ENCODE results near the gene FXYD4. TPM values are rescaled to one million over a fixed set of nuclear protein-coding genes. Genes with fewer than 3 reads are reported as not detected.

The FXYD4 gene
- total RNA-seq, 1 donor from 2014 or later, result not detected

DNA sequence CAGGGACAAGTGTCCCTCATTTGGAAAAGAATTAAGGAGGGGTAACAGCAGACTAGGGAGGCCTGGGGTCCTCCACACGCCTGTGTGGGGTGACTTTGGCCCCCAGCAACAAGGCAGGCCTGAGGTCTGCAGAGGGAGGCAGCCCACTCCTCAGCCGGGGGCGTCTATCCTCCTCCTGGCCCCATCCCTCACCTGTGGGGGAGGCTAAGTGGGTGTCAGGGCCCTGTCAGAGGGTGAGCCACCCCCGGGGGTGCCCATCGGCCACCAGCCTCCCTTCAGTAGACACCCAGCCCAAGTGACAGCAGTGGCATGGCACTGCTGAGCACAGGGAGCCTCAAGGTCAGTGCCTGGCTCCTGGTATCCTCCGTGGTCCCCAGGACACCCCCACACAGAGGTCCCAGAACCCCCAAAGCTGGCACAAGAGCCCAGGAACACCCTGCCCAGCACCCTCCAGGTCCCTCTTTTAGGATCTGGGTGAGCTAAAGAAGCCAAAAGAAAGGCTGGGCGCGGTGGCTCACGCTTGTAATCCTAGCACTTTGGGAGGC lies 693 bp upstream of the FXYD4 start:
- DNase-seq (ENCODE audit: missing footprints) (no peak), ATAC-seq (no peak)
- intact Hi-C loops (cut with DNase I), result no loop called here

DNA sequence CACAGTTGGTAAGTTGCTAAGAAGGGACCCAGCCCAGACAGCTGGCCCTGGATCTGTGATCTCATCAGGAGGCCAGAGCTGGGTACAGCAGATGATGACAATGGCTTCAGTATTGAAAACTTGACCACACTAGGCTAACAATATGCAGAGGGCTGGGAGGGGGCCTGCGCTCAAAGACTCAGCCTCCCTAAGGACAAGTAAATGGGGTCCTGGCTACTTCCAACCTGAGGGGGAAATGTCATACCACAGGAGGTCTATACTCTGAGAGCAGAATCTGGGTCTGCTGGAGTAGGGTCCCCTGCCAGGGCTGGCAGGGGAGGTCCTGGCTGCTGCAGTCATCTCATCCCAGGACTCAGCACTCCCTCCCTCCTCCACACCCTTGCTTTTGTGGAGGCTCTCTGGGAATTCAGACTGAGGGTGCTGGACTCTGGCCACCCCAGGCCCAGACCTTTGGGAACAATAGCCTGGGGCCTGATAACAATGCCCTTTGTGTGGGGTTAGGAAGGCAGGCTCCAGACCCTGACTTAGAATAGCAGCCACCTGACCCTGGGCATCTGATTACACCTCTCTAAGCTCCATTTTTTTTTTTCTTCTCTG lies 1.4 kb downstream of the FXYD4 start:
- ATAC-seq (no peak), DNase-seq (ENCODE audit: missing footprints) (peak; percentile 1)
- intact Hi-C loops (cut with DNase I), result no loop called here

DNA sequence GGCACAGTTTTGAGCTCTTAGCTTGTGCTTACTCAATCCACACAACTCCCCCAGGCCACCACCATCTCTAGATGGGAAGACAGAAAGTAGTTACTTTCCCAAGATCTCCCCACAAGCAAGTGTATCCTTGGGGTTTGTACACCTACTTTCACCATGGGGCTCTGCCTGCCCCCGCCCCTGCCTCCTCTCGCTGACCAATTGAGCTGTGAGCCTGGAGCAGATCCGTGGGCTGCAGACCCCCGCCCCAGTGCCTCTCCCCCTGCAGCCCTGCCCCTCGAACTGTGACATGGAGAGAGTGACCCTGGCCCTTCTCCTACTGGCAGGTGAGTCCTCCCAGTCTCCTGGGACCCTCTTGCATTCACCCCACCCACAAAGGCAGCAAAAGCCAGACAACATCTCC lies 2.0 kb downstream of the FXYD4 start:
- ATAC-seq (no peak), DNase-seq (ENCODE audit: missing footprints) (no peak)
- intact Hi-C loops (cut with DNase I), result no loop called here

DNA sequence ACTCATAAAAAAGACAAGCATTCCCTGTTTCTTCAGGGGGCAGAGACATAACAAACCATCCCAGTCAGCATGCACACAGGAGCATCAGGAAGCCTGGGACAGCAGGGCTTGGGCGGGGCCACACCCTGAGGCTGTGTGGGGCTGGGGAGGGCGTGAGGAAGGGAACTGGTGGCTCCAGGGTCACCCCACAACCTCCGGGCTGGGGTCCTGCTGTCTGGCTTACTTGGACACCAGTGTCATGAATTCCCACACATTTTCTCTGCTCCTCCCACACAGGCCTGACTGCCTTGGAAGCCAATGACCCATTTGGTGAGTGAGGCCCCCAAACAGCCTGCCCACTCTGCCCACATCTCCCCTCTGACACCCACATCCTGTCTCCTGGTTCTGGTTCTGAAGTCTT lies 2.8 kb downstream of the FXYD4 start:
- ATAC-seq, result no peak
- DNase-seq (ENCODE audit: missing footprints), result no peak
- intact Hi-C loops (cut with DNase I), result no loop called here

DNA sequence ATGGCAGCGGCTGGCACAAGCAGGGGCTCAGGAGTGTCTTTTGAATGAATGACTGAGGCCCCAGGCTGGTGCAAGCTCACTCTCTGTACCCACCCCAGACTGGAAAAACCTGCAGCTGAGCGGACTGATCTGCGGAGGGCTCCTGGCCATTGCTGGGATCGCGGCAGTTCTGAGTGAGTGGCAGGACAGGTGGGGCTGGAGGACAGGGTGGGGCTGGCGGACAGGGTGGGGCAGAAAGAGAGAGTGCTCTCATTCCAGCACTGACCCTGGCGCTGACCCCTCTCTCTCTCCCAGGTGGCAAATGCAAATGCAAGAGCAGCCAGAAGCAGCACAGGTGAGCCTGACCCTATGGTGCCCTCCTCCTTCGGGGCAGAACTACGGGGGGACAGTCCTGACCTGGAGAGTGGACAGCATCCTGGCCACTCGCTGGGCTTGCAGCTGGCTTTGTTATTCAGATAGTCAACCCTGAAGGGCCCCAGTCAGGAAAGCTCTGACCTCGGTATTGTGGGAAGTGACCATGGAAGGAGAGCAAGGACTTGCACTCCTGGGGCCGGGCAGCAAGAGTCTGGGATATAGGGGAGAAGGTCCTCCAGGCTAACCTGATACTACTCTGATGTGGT lies 4.1 kb downstream of the FXYD4 start:
- ATAC-seq (no peak), DNase-seq (ENCODE audit: missing footprints) (no peak)
- intact Hi-C loops (cut with DNase I), result no loop called here

DNA sequence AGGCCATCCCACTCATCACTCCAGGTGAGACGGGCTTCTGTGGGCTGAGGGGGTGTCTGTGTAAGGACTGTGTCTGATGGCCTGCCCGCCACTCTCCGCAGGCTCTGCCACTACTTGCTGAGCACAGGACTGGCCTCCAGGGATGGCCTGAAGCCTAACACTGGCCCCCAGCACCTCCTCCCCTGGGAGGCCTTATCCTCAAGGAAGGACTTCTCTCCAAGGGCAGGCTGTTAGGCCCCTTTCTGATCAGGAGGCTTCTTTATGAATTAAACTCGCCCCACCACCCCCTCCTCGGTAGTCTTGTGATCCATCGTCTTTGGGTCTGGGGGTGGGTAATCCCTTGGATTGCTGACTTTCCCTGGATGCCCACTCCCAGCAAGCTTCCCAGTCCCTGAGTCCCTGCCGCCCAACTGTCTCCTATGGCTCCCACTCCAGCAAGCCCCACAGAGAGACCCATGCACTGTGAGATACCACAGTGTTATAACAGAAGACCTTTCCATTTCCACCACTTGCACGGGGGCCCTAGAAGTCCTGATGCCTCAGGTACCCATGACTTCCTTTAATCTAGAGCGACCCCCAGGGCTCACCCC lies 4.7 kb downstream of the FXYD4 start:
- ATAC-seq, result no peak
- intact Hi-C loops (cut with DNase I), result no loop called here

DNA sequence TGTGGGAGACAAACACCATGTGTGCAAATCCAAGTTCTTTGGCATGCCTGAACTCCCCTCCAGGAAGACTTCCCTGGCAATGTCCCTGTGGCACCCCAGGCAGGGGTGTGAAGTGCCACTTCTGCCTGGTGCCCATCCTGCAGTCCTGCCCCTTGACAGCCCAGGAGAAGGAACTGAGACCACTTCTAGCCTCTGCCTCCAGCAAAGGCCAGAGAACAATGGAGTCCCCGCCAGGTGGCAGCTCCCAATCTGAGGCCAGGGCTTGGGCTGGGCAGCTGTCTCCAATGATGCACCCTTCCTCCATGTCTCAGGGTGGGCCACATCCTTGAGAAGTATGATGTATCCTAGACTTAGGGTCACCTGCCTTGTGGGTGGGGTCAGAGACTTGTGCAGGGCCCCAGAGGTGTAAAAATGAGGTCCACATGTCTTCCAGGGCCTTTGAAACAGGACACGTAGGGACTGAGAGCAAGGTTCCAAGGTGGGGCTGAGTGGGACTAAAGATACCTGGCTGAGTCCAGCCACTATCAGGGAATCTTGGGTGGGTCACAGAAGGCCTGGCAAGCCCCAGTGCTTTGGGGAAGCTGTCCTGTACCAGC lies 5.5 kb downstream of the FXYD4 start:
- ATAC-seq, result no peak
- intact Hi-C loops (cut with DNase I), result no loop called here
- DNase-seq (ENCODE audit: missing footprints), result no peak

More for the DNA sequence above, 4.7 kb downstream of the FXYD4 start:
- DNase-seq (ENCODE audit: missing footprints), result no peak

DNA sequence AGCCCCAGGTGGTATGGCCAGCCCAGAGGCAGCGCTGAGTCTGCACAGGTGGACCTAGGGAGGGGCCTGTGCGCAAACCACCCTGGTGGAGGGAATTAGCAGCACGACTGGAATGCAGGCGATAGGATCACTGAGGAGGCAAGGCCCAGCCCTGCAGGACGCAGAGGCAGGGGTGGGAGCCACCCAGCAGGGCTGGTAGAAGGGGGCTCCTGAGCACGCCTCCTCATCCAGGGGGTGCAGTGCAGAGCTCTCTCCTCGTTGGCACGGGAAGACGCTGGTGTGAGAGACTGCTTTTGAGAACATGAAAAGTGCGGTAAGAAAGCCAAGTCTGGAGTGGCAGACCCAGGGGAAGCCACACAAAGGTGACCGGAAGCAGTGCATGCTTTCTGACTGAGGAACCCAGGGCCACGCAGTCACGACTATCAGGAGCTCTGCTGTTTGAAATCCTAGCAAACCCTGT lies 6.0 kb downstream of the FXYD4 start:
- intact Hi-C loops (cut with DNase I), result no loop called here
- no peak for ATAC-seq

DNA sequence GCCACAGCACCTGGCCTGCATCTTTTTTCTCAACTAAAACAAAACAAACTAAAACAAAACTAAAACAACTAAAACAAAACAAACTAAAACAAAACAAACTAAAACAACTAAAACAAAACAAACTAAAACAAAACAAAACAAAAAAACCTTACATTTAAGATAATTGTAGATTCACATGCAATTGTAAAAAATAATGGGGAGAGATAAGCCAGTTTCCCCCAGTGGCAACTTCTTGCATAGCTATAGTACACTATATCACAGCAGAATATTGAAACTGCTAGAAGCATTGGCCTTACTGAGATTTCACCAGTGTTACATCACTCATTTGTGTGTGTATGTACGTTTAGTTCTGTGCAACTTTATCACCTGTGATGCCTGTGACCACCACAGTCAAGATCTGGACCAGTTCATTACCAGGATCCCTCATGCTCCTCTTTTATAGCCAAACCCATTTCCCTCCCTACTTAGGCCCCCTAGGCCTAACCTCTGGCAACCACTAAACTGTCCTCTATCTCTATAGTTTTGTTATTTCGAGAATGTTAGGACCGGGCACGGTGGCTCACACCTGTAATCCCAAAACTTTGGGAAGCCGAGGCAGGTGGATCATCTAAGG lies 9.3 kb downstream of the FXYD4 start:
- intact Hi-C loops (cut with DNase I), result no loop called here
- DNase-seq (ENCODE audit: missing footprints) (no peak), ATAC-seq (no peak)

More for the DNA sequence above, 6.0 kb downstream of the FXYD4 start:
- no peak for DNase-seq (ENCODE audit: missing footprints)

DNA sequence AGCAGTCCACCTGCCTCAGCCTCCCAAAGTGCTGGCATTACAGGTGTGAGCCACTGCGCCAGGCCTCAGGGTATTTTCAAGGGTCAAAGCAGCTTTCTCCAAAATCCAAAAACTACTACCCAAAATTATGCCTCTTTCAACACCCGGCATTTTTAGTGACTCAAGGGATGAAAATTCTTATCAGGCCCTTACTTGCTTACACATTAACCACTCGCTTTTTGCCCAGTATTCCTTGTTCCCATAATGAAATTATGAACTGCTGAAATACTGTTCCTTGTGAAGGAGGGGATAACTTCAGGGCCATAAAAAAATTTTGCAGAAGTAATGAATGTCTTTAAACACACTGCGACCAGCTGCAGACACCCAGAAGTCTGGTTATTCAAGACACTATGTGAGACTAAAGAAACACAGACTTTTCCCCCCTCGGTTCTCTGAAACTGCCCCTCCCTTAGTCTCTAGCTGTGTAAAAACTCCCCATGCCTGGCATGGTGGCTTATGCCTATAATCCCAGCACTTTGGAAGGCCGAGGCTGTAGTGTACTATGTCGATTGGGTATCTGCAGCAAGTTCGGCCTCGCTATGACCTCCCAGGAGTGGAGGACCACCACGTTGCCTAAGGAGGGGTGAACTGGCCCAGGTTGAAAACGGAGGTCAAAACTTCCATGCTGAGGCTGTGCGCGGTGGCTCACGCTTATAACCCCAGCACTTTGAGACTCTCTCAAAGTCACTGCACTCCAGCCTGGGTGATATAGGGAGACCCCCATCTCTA lies 12.0 kb downstream of the FXYD4 start:
- intact Hi-C loops (cut with DNase I), result no loop called here
- DNase-seq (ENCODE audit: missing footprints), result no peak
- no peak for ATAC-seq

DNA sequence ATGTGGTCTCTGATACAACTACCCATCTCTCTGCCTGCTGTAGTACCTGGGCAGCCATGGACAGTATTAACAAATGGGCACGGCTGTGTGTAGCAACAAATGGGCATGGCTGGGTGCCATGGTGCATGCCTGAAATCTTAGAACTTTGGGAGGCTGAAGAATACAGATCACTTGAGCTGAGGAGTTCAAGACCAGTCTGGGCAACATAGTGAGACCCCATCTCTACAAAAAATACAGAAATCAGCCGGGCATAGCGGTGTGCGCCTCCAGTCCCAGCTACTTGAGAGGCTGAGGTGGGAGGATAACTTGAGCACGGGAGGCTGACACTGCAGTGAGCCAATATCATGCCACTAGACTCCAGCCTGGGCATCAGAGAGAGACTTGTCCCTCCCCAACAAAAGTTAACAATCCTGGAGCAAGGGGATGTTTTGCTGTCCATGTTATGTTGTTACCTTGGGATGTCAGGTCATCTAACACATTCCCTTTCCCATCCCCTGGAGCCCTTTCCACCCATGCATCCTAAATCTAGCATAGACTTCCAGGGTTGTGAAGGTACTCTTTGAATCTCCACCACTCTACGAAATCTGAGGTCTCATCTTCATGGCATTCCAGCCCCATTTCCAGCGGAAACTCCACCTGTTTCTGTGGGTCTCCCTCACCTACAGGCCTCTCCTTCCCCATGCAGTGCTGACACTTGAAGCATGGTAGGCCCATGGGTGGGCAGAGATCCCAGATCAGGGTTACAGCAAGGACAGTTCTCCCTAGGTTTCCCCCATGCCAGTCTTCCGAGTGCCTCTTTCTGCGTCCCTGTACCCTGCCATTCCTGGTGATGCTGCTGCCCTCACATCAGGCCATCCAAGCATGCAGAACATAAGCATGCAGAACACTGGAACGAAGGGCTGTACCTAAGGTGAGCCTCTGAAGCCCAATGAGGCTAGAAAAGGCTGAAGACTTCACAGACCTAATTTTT lies 13.1 kb downstream of the FXYD4 start:
- ATAC-seq (peak; percentile 49), DNase-seq (ENCODE audit: missing footprints) (no peak)
- intact Hi-C loops (cut with DNase I), result no loop called here

DNA sequence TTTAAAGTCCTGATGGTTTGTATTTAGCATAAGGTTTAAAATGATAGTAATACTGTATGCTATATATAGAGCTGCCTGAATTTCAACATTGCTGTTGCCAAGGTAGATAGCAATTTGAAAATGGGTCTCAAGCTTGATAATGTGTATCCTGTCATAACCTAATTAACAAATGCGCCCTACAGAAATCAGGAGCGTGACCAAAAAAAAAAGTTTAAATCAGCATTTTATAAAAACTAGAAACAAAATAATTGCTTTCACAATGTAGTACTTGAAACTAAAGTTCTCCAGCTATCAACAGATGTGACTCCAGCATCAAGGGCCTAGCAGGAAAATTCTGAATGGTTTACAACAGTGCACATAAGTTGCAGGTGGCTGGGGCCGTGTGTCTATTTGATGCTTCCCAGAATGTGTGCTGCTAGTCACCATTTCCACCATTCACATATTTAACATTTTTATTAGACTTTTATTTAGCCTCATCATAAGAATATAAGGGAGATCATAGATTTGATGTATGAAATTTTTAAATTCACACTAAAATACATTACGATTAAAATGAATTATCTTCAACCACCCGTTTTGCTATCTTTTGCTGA lies 14.1 kb downstream of the FXYD4 start:
- ATAC-seq, result no peak
- no peak for DNase-seq (ENCODE audit: missing footprints)
- intact Hi-C loops (cut with DNase I), result no loop called here

DNA sequence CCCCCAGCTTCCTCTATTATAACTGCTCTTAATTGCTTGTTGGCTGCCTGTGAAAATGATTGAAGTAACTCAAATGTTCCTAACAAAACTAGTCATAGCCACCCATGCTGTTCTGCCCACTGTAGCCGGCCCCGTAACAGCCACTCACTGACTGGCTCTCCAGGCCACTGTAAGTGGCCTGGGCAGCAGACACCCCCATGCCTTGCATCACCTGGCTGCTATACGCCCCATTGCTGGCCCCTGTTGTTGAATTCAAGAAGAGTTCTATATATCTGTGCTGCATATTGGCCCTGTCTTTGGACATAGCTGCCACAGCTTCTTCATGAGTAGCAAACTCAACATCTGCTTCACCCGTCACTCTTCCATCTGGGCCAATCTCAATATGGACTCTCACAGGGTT lies 15.1 kb downstream of the FXYD4 start:
- DNase-seq (ENCODE audit: missing footprints) (no peak), ATAC-seq (no peak)
- intact Hi-C loops (cut with DNase I), result no loop called here

DNA sequence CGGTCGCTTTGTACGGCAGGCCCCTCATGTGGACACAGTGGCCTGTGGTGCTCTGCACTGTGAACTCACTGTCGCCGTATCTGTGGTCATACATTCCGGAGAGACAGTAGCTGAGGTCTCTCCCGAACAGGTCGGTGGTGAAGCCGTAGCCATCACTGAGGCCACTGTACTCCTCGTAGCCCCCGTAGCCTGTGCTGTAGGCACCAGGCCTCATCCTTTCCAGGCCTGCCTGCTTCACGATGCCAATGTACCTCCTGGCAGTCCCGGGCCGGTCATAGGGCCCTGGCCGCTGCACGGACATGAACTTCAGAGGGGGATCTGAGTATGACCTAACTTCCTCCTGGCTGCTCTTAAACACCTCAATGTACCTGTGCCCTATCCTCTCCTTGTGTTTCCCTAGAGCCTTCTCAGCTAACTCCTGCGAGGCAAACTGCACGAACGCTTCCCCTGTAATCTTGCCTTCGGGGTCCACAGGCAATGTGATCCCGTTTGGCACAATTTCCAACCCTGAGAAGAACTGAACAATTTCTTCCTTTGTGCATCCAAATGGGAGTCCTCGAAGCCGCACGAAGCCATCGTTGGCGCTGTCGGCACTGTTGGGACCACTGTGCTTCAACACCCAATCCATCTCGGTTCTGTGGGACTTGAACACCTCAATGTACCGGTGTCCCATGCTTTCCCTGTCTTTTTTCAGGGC lies 15.7 kb downstream of the FXYD4 start:
- intact Hi-C loops (cut with DNase I), result no loop called here
- DNase-seq (ENCODE audit: missing footprints) (no peak), ATAC-seq (no peak)

DNA sequence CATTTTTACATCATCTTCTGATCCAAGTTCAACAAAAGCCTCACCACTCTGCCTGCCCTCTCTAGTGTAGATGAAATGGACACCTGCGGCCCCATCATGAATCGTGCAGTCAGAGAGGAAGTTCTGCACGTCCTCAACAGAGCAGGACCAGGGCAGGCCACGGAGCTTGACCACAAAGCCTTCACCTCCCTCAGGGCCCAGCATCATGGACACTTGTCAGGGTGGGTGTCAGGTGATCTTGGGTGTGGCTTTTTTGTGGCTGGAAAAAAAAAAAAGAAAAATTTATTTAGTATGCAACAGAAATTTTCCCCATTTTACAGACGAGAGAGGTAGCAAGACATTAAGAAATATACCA lies 16.2 kb downstream of the FXYD4 start:
- intact Hi-C loops (cut with DNase I), result no loop called here
- no peak for DNase-seq (ENCODE audit: missing footprints)

DNA sequence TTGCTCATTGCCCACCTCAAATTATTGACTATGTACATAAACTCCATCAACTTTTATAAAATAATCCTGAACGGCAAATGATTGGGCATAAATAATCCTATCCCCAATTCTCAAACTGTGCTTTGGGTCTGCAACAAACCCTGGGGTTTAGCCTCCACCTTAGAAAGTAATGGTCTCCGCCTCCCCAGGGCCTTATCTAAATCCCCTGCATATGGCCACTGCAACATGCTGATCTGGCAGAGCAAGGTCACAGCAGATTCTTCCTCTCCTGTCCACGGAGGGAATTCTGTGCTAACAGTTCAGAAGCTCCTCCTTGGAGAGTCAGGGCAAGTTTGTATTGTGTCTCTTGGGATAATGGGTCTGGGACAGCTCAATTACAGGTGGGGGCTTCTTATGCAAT lies 18.4 kb downstream of the FXYD4 start:
- no peak for ATAC-seq
- intact Hi-C loops (cut with DNase I), result no loop called here
- DNase-seq (ENCODE audit: missing footprints), result no peak

More for the DNA sequence above, 16.2 kb downstream of the FXYD4 start:
- ATAC-seq, result no peak

DNA sequence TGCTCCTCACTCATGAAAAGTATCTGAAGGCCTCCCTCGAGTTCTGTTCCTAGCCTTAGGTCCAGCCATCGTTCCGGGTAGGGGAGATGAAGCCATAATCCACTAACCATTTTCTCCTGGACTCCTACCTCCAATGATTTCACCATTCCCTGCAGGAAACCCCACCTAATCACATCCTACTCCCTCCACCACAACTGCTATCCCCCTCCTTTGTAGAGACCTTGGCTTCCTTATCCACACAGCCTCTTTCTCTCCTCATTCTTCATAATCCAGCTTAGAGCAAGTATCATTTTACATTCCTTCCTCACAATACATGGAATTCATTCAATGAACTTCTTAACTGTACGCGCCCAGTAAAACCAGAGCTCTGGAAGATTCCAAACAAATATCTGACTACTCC lies 18.9 kb downstream of the FXYD4 start:
- no peak for DNase-seq (ENCODE audit: missing footprints)
- intact Hi-C loops (cut with DNase I), result no loop called here
- no peak for ATAC-seq
